AG10803 (cell line): Measurements from ENCODE around the gene RING1.

ENCODE experiments used
- DNase-seq: peaks from one replicate; pipeline ENCODE4 v3.0.0; 2010; ENCODE audit warnings: low read depth
- H3K4me3 ChIP-seq: 2 replicates; pipeline ENCODE4 v1.5.1; 2011; ENCODE audit warnings: mild to moderate bottlenecking, low read length, control low read depth
- TF ChIP-seq, protein P1 (sequence below): conservative IDR thresholded peaks from 2 replicates; pipeline ENCODE4 v1.5.1; 2011; ENCODE audit warnings: mild to moderate bottlenecking, low read length, control low read depth, inconsistent platforms

Gene RING1

GRCh38 chr6:33200219-33201146, 7.8 kb upstream of the RING1 start, which contains the start of the genes RXRB and SLC39A7:
TSS of gene RXRB (minus strand) at chr6:33200665. CDS start at chr6:33200476, 189 bp downstream.
TSS of gene SLC39A7 (plus strand) at chr6:33200867. CDS start at chr6:33201246, 379 bp downstream.
- TF ChIP-seq, protein P1, sequence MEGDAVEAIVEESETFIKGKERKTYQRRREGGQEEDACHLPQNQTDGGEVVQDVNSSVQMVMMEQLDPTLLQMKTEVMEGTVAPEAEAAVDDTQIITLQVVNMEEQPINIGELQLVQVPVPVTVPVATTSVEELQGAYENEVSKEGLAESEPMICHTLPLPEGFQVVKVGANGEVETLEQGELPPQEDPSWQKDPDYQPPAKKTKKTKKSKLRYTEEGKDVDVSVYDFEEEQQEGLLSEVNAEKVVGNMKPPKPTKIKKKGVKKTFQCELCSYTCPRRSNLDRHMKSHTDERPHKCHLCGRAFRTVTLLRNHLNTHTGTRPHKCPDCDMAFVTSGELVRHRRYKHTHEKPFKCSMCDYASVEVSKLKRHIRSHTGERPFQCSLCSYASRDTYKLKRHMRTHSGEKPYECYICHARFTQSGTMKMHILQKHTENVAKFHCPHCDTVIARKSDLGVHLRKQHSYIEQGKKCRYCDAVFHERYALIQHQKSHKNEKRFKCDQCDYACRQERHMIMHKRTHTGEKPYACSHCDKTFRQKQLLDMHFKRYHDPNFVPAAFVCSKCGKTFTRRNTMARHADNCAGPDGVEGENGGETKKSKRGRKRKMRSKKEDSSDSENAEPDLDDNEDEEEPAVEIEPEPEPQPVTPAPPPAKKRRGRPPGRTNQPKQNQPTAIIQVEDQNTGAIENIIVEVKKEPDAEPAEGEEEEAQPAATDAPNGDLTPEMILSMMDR, result no peak
- peak; percentile 99 for DNase-seq
- peak within 1 kb of the TSS; percentile 81 for H3K4me3 ChIP-seq

GRCh38 chr6:33201147-33201545, 7.2 kb upstream of the RING1 start:
- TF ChIP-seq, protein P1, result peak; percentile 9; the same call in 1 of the 2 replicates
- peak overlapping the region; percentile 81 for H3K4me3 ChIP-seq
- DNase-seq, result peak; percentile 14

GRCh38 chr6:33201935-33202334, 6.4 kb upstream of the RING1 start:
- TF ChIP-seq, protein P1, result no peak
- no peak for DNase-seq
- H3K4me3 ChIP-seq, result peak overlapping the region; percentile 81

DNA sequence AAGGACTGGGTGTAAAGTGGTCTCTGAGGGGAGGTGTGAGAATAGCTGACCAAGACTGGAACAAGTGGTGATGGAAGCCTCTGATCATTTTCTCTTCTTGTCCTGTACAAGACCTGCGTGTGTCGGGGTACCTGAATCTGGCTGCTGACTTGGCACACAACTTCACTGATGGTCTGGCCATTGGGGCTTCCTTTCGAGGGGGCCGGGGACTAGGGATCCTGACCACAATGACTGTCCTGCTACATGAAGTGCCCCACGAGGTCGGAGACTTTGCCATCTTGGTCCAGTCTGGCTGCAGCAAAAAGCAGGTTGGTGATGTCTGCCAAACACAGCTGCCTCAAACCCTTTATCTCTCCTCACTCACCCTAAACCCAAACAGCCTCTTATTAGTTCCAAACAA, 5.5 kb upstream of the RING1 start:
- H3K4me3 ChIP-seq, result peak overlapping the region; percentile 81

GRCh38 chr6:33203443-33204164, 4.7 kb upstream of the RING1 start:
- no peak overlapping the region for H3K4me3 ChIP-seq
- DNase-seq, result no peak
- TF ChIP-seq, protein P1, result no peak

More for the DNA sequence above, 5.5 kb upstream of the RING1 start:
- no peak for DNase-seq
- TF ChIP-seq, protein P1, result no peak

GRCh38 chr6:33204165-33204414, 4.2 kb upstream of the RING1 start:
- H3K4me3 ChIP-seq, result no peak overlapping the region
- DNase-seq, result no peak
- TF ChIP-seq, protein P1, result no peak
